ENCODE data around the gene RUFY1.

DNA sequence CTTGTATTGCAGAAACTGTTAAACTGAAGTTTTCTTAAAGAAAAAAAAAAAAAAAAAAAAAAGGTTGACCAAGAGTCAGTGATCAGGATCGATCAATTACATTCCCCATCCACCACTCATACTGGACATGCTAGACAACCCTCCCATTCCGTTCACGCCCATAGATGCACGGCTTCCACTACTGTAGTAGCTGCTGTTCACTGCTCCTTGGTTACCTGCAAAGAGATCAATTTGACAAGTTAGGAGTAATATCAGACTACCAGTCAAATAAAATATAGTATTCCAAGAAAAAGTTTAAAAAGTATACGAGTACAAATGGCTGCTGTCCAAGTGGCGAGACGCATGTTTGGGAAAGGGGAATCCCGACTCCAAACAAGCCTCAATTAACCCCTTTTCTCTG lies 64.4 kb downstream of the RUFY1 start:
- TF ChIP-seq POLR2A (IDR thresholded peaks at IDR 0.05; ENCODE audit: low read depth, low read length) (no peak), PAX5 (IDR thresholded peaks at IDR 0.05; ENCODE audit: insufficient read depth, low read length, severe bottlenecking) (no peak), SPI1 (IDR thresholded peaks at IDR 0.05; ENCODE audit: low read depth, low read length) (no peak)
